GM19240 (cell line): Measurements from ENCODE around the gene S100A7A.
"Not testable (repeated sequence)": the region's sequence is repeated elsewhere in the genome, so short reads cannot be mapped to it uniquely, and the experiment has no call there.

ENCODE experiments used
- DNase-seq: peaks from one replicate; pipeline ENCODE4 v3.0.0; 2011; ENCODE audit warnings: low spot score; ENCODE audit not compliant: insufficient read length

Gene S100A7A

DNA sequence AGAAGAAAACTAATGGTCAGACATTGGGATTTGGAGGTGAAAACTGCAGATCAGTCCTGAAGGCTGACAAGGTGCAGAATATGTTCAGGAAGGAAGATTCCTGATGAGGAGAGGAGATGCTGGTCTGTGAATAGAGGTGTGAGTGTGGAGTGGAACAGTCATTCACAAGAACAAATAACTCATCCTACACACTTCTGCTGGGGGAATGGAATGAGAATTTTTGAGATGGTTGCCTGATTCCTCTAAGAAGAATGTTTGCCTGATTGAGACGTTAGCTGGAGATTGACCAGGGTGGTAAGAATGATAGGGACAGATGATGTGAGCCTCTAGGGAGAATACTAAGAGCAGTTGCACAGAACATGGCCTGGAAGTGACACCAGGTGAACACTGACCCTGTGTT lies 40.1 kb downstream of the S100A7A start:
- no peak for DNase-seq

DNA sequence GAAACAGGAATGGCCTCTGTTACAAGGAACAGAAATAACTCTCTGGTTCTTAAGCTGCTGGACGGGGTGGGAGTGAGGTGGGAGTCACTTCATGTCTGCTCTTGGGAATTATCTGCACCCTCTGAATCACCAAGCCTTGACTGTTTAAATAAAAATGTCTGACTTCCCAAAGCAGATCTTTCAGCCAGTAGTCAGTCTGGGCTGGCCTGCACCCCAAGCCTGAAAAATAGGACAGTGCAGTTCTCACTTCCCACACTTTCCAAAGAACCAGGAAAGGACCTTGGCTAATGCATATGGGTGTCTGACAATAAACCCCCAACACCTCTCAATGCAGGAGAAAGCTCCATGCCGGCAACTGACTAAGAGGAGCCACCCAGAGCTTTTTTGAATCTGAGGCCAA lies 43.3 kb downstream of the S100A7A start:
- DNase-seq: no peak

DNA sequence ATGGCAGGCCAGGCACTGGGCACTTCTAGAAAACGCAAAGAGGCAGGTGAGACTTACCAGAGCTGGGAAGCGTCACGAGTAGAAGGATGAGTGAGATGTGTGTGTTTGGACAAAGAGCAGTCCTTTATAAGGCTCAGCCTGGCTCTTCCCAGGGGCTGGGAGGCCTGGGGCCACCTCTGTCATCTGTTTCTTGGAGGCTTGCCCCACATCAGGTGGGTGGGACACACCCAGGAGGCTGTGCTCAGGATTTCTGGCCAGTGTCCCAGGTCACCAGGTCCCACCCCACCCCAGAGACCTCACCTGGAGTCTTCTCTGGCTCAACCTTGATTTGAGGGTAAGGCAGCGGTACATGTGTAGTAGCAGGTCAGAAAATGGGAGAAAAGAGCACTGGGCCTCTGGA lies 44.2 kb downstream of the S100A7A start, which contains the start of gene S100A7:
S100A7 (minus strand) TSS at position 101 of the 400 bp plus-strand sequence. CDS start 1,638 bp downstream, outside the sequence.
- DNase-seq: no peak

GRCh38 chr1:153462741-153463140 lies 46.4 kb downstream of the S100A7A start:
- DNase-seq: not testable (repeated sequence)

GRCh38 chr1:153465811-153466636 lies 49.7 kb downstream of the S100A7A start:
- DNase-seq: peak; percentile 56

GRCh38 chr1:153466908-153467307 lies 50.6 kb downstream of the S100A7A start:
- no peak for DNase-seq

DNA sequence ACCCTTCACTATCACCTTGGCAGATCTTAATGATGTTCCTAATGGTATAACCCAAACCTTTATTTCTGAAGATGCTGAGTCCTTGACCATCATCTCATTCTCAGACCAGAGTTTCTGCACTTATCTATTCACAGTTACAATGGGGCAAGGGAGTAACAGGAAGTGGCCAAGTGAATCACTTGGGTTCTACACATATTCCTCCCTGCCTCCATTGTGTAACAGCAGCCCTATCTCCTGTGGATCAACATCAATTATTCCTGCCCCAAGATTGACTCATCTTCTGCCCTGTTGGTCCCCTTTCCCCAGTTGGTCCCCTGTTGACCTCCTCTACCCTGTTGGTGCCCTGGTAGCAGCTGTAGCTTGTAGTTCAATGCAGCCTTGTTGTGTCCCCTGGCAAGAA lies 54.4 kb downstream of the S100A7A start:
- no peak for DNase-seq
